Activated naive CD4-positive, alpha-beta T cell treated with anti-CD3 and anti-CD28 coated beads, Interleukin-2, amount 10 ng/mL, durations not matched to agents 7 days and 5 days (primary cell): ENCODE measurements around the gene WDR49.

Experiments used
- CTCF ChIA-PET: fragments of 350-600 bp; sonication (Branson Sonifier 250); formaldehyde crosslinking; loops from one replicate; lab custom pipeline; 2021; ENCODE audit warnings: antibody characterized with exemption; lab: Charles Lee
- DNase-seq: peaks from one replicate; pipeline ENCODE4 v3.0.0-alpha.2; 2020
- H3K27ac Mint-ChIP-seq: one replicate; pipeline ENCODE4 v1.8.0; 2021; ENCODE audit warnings: mild to moderate bottlenecking, moderate library complexity, mixed read lengths
- H3K27me3 Mint-ChIP-seq: one replicate; pipeline ENCODE4 v1.8.0; 2021; ENCODE audit warnings: mild to moderate bottlenecking, mixed read lengths
- H3K36me3 Mint-ChIP-seq: one replicate; pipeline ENCODE4 v1.8.0; 2021; ENCODE audit warnings: mixed read lengths
- H3K4me1 Mint-ChIP-seq: one replicate; pipeline ENCODE4 v1.8.0; 2021; ENCODE audit warnings: mixed read lengths
- H3K4me3 Mint-ChIP-seq: one replicate; pipeline ENCODE4 v1.8.0; 2021; ENCODE audit warnings: mild to moderate bottlenecking, moderate library complexity, mixed read lengths
- H3K9me3 Mint-ChIP-seq: one replicate; pipeline ENCODE4 v1.8.0; 2021; ENCODE audit warnings: mixed read lengths

WDR49 gene

GRCh38 chr3:167575000-167575600, 78.6 kb downstream of the WDR49 start:
- no peaks in the 10 kb centered on the region for H3K9me3 Mint-ChIP-seq
- H3K4me1 Mint-ChIP-seq: no peaks in the 10 kb centered on the region
- no peak overlapping the region for H3K4me3 Mint-ChIP-seq
- no peaks in the 10 kb centered on the region for H3K36me3 Mint-ChIP-seq
- H3K27ac Mint-ChIP-seq: no peak overlapping the region
- no peak for DNase-seq
- H3K27me3 Mint-ChIP-seq: no peaks in the 10 kb centered on the region
- CTCF ChIA-PET: no interaction called here

- Mint-ChIP-seq H3K27me3 (no peaks in the 10 kb centered on the region), H3K4me1 (no peaks in the 10 kb centered on the region), H3K9me3 (no peaks in the 10 kb centered on the region), H3K4me3 (no peak overlapping the region), H3K36me3 (no peaks in the 10 kb centered on the region), H3K27ac (no peak overlapping the region)
- CTCF ChIA-PET: no interaction called here
- no peak for DNase-seq
Observed at GRCh38 chr3:167572991-167573390, 80.8 kb downstream of the WDR49 start.

- Mint-ChIP-seq H3K9me3 (no peaks in the 10 kb centered on the region), H3K27me3 (no peaks in the 10 kb centered on the region), H3K4me3 (no peak overlapping the region), H3K27ac (no peak overlapping the region), H3K4me1 (no peaks in the 10 kb centered on the region), H3K36me3 (no peaks in the 10 kb centered on the region)
- CTCF ChIA-PET: no interaction called here
- DNase-seq: no peak
Observed at GRCh38 chr3:167568634-167569033, 85.1 kb downstream of the WDR49 start.

GRCh38 chr3:167565489-167565888, 88.3 kb downstream of the WDR49 start:
- CTCF ChIA-PET: no interaction called here
- Mint-ChIP-seq H3K27me3 (no peaks in the 10 kb centered on the region), H3K36me3 (no peaks in the 10 kb centered on the region), H3K4me1 (no peaks in the 10 kb centered on the region), H3K4me3 (no peak overlapping the region), H3K27ac (no peak overlapping the region), H3K9me3 (no peaks in the 10 kb centered on the region)
- DNase-seq: no peak

- no peaks in the 10 kb centered on the region for H3K4me1 Mint-ChIP-seq
Observed at GRCh38 chr3:167564612-167565011, 89.1 kb downstream of the WDR49 start.

GRCh38 chr3:167559924-167560323, 93.8 kb downstream of the WDR49 start:
- CTCF ChIA-PET: no interaction called here
- Mint-ChIP-seq H3K4me1 (no peaks in the 10 kb centered on the region), H3K9me3 (no peaks in the 10 kb centered on the region), H3K4me3 (no peak overlapping the region), H3K36me3 (no peaks in the 10 kb centered on the region), H3K27ac (no peak overlapping the region), H3K27me3 (no peaks in the 10 kb centered on the region)
- DNase-seq: no peak

More at GRCh38 chr3:167564612-167565011, 89.1 kb downstream of the WDR49 start:
- Mint-ChIP-seq H3K36me3 (no peaks in the 10 kb centered on the region), H3K9me3 (no peaks in the 10 kb centered on the region), H3K4me3 (no peak overlapping the region), H3K27me3 (no peaks in the 10 kb centered on the region), H3K27ac (no peak overlapping the region)
- CTCF ChIA-PET: no interaction called here
- DNase-seq: no peak

GRCh38 chr3:167554898-167555297, 98.8 kb downstream of the WDR49 start:
- H3K36me3 Mint-ChIP-seq: no peaks in the 10 kb centered on the region
- H3K4me1 Mint-ChIP-seq: no peaks in the 10 kb centered on the region
- DNase-seq: no peak
- no peak overlapping the region for H3K4me3 Mint-ChIP-seq
- H3K27me3 Mint-ChIP-seq: no peaks in the 10 kb centered on the region
- CTCF ChIA-PET: no interaction called here
- H3K27ac Mint-ChIP-seq: no peak overlapping the region
- no peaks in the 10 kb centered on the region for H3K9me3 Mint-ChIP-seq

GRCh38 chr3:167538081-167538480, 115.7 kb downstream of the WDR49 start:
- Mint-ChIP-seq H3K27ac (no peak overlapping the region), H3K36me3 (no peaks in the 10 kb centered on the region), H3K4me1 (no peaks in the 10 kb centered on the region), H3K9me3 (no peaks in the 10 kb centered on the region), H3K4me3 (no peak overlapping the region), H3K27me3 (no peaks in the 10 kb centered on the region)
- no peak for DNase-seq
- CTCF ChIA-PET: no interaction called here

GRCh38 chr3:167521006-167521355, 132.8 kb downstream of the WDR49 start:
- no peak overlapping the region for H3K4me3 Mint-ChIP-seq
- H3K27ac Mint-ChIP-seq: no peak overlapping the region
- DNase-seq: no peak
- H3K36me3 Mint-ChIP-seq: no peaks in the 10 kb centered on the region
- no peaks in the 10 kb centered on the region for H3K4me1 Mint-ChIP-seq
- CTCF ChIA-PET: no interaction called here
- no peaks in the 10 kb centered on the region for H3K9me3 Mint-ChIP-seq
- H3K27me3 Mint-ChIP-seq: no peaks in the 10 kb centered on the region

- H3K9me3 Mint-ChIP-seq: no peaks in the 10 kb centered on the region
- no peak for DNase-seq
- no peaks in the 10 kb centered on the region for H3K27me3 Mint-ChIP-seq
- H3K4me3 Mint-ChIP-seq: no peak overlapping the region
- no peak overlapping the region for H3K27ac Mint-ChIP-seq
- CTCF ChIA-PET: no interaction called here
- H3K4me1 Mint-ChIP-seq: no peaks in the 10 kb centered on the region
- no peaks in the 10 kb centered on the region for H3K36me3 Mint-ChIP-seq
Observed at GRCh38 chr3:167520266-167521005, 133.3 kb downstream of the WDR49 start.

GRCh38 chr3:167507954-167508353, 145.8 kb downstream of the WDR49 start:
- no peaks in the 10 kb centered on the region for H3K36me3 Mint-ChIP-seq
- DNase-seq: no peak

GRCh38 chr3:167502401-167502800, 151.3 kb downstream of the WDR49 start:
- Mint-ChIP-seq H3K27ac (no peak overlapping the region), H3K9me3 (no peaks in the 10 kb centered on the region), H3K36me3 (no peaks in the 10 kb centered on the region), H3K4me3 (no peak overlapping the region), H3K4me1 (no peaks in the 10 kb centered on the region), H3K27me3 (no peaks in the 10 kb centered on the region)
- no peak for DNase-seq
- CTCF ChIA-PET: no interaction called here

More at GRCh38 chr3:167507954-167508353, 145.8 kb downstream of the WDR49 start:
- CTCF ChIA-PET: no interaction called here
- no peaks in the 10 kb centered on the region for H3K27me3 Mint-ChIP-seq
- no peaks in the 10 kb centered on the region for H3K4me1 Mint-ChIP-seq
- no peak overlapping the region for H3K27ac Mint-ChIP-seq
- no peak overlapping the region for H3K4me3 Mint-ChIP-seq
- H3K9me3 Mint-ChIP-seq: no peaks in the 10 kb centered on the region

GRCh38 chr3:167501941-167502340, 151.8 kb downstream of the WDR49 start:
- Mint-ChIP-seq H3K36me3 (no peaks in the 10 kb centered on the region), H3K4me3 (no peak overlapping the region), H3K27ac (no peak overlapping the region), H3K4me1 (no peaks in the 10 kb centered on the region), H3K9me3 (no peaks in the 10 kb centered on the region), H3K27me3 (no peaks in the 10 kb centered on the region)
- CTCF ChIA-PET: no interaction called here
- DNase-seq: no peak

GRCh38 chr3:167497903-167498302, 155.8 kb downstream of the WDR49 start:
- Mint-ChIP-seq H3K9me3 (no peaks in the 10 kb centered on the region), H3K27me3 (no peaks in the 10 kb centered on the region), H3K4me1 (no peaks in the 10 kb centered on the region), H3K27ac (no peak overlapping the region), H3K4me3 (no peak overlapping the region), H3K36me3 (no peaks in the 10 kb centered on the region)
- CTCF ChIA-PET: no interaction called here
- DNase-seq: no peak

GRCh38 chr3:167493244-167493643, 160.5 kb downstream of the WDR49 start:
- DNase-seq: no peak
- no peak overlapping the region for H3K27ac Mint-ChIP-seq
- H3K27me3 Mint-ChIP-seq: no peaks in the 10 kb centered on the region
- H3K36me3 Mint-ChIP-seq: no peaks in the 10 kb centered on the region
- no peaks in the 10 kb centered on the region for H3K4me1 Mint-ChIP-seq
- CTCF ChIA-PET: interaction anchor here (1.1 kb wide), 1 partner anchor 113 kb away, joined by 3 read pairs; the partner anchor contains the start of gene ZBBX
- no peaks in the 10 kb centered on the region for H3K9me3 Mint-ChIP-seq
- H3K4me3 Mint-ChIP-seq: no peak overlapping the region
